GM19372 (cell line): Measurements from ENCODE around the gene GYG2.
"Not testable (repeated sequence)": the region's sequence is repeated elsewhere in the genome, so short reads cannot be mapped to it uniquely, and the experiment has no call there.

Source experiments
- ATAC-seq: cut with Tn5 transposase; IDR thresholded peaks from one replicate; pipeline ENCODE4 v1.9.1; 2021; ENCODE audit warnings: mild to moderate bottlenecking, low read depth, moderate library complexity; ENCODE audit not compliant: unreplicated experiment

GYG2 gene

DNA sequence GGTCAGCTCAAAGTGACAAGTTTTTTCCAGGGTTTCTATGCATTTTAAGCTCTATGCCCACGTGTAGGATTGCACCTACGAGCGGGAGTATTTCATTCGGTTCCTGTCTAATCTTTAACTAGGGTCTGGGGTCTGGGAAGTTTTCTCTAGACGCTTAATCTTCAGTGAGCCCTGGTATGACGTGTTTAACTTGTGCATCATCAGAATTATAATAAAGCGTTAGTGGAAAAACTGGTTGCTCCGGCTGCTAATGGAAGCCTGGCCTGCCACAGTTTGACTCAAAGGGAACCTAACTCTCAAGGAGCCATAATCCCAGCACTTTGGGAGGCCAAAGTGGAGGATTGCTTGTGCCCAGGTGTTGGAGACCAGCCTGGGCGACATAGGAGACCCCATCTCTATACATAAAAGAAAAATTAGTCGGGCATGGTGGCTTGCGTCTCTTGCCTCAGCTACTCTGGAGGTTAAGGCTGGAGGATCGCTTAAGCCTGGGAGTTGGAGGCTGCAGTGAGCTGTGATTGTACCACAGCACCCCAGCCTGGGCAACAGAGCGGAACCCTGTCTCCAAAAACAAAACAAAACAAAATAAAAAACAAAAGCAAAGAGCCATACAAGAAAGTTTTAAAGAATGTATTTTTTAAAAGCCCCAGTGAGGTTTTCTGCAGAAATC, 70.2 kb downstream of the GYG2 start:
- no peak for ATAC-seq

DNA sequence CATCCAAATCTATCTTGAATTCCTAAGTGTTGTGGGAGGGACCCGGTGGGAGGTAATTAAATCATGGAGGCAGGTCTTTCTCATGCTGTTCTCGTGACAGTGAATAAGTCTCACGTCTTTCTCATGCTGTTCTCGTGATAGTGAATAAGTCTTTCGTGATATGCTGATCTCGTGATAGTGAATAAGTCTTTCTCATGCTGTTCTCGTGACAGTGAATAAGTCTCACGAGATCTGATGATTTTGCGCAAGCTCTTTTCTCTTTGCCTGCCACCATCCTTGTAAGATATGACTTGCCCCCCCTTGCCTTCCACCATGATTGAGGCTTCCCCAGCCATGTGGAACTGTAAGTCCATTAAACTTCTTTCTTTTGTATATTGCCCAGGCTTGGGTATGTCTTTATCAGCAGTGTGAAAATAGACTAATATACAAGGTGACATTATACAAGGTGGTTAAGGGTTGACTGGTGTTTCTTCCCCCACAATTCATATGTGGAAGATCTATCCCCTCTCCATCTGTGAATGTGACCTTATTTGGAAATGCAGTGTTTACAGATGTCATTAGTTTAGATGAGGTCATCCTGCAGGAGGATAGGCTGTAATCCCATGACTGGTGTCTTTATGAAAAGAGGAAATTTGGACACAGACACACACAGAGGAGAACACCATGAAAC, 72.8 kb downstream of the GYG2 start:
- no peak for ATAC-seq

- no peak for ATAC-seq
These were observed 74.1 kb downstream of the GYG2 start for GRCh38 chrX:2902841-2903240.

DNA sequence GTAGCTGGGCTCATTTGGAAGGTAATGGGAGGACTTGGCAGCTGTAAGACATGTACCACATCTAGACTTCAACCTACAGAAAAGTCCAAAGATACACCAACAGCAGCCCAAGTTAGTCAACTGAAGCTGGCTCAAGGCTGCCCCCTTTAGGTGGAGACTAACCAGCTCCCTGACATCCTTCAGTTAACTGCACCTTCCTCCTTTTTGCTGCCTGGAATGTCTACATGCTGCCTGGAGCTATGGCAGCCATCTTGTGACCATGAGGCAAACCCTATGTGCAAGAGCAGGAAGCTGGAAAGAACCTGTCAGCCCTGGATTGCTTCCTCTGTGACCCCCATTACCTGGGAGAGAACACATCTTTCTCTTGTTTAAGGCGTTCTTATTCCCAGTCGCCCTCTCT, 74.6 kb downstream of the GYG2 start:
- no peak for ATAC-seq

DNA sequence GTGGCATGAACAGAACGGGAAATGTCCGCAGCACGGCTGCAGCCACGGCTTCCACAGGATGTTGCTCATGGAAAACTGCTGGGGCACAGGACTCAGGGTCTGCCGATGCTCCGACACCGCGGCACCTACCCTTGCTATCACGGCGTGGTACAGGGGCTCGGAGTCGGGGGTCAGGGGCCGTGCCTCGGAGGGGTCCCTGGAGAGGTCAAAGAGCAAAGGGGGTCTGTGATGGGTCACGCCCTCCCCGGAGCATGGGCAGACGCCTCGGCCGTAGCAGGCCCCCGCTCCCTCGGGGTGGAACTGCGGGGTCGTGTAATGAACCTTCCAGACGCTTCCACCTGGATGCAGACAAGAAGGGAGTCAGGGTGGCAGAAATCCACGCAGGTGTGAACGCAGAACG, 78.6 kb downstream of the GYG2 start:
- ATAC-seq = no peak

DNA sequence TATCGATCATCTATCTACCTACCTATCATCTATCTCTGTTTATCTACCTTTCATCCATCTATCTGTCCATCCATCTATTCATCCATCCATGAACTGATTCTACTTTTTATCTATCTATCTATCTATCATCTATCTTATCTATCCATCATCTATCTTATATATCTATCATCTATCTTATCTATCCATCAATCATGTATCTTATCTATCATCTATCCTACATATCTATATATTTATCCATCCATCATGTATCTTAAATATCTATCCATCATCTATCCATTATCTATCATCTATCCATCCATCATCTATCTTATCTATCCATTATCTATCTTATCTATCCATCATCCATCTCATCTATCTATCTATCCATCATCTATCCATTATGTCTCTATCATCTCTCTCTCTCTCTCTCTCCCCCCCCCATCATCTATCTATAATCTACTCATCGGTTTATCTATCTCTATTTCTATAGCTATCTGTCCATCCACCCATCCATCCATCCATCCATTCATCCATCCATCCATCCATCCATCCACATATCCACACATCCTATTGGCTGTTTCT, 79.5 kb downstream of the GYG2 start:
- ATAC-seq = no peak

GRCh38 chrX:2910109-2910508, 81.4 kb downstream of the GYG2 start:
- no peak for ATAC-seq

GRCh38 chrX:2913118-2913517, 84.4 kb downstream of the GYG2 start:
- ATAC-seq = no peak

GRCh38 chrX:2917767-2918166, 89.0 kb downstream of the GYG2 start:
- ATAC-seq = no peak

- no peak for ATAC-seq
These were observed 92.5 kb downstream of the GYG2 start for GRCh38 chrX:2921193-2921592.

- ATAC-seq = no peak
These were observed 93.0 kb downstream of the GYG2 start for GRCh38 chrX:2921750-2922149.

- ATAC-seq = no peak
These were observed 95.4 kb downstream of the GYG2 start for GRCh38 chrX:2924151-2924550.

DNA sequence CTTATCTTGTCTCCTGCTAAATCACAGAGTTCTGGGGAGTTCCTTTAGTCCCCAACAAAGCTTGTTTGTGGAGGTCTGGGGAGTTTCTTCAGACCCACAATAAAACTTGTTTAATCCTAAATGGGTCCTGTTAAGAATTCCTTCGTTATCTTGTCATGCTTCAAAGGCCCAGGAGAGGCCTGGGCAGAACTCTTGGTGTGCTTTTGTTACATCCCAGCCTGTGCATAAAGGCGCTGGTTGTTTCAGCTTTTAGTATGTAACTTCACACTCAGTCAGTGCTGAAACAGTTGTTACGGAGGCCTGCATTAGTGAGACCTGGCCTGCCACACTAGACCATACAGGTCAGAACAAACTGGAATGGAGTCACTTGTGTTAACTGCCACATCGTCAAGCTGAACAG, 97.5 kb downstream of the GYG2 start:
- ATAC-seq = not testable (repeated sequence)

- no peak for ATAC-seq
These were observed 98.0 kb downstream of the GYG2 start for GRCh38 chrX:2926664-2927275.

- no peak for ATAC-seq
These were observed 99.5 kb downstream of the GYG2 start for GRCh38 chrX:2928191-2928582.

DNA sequence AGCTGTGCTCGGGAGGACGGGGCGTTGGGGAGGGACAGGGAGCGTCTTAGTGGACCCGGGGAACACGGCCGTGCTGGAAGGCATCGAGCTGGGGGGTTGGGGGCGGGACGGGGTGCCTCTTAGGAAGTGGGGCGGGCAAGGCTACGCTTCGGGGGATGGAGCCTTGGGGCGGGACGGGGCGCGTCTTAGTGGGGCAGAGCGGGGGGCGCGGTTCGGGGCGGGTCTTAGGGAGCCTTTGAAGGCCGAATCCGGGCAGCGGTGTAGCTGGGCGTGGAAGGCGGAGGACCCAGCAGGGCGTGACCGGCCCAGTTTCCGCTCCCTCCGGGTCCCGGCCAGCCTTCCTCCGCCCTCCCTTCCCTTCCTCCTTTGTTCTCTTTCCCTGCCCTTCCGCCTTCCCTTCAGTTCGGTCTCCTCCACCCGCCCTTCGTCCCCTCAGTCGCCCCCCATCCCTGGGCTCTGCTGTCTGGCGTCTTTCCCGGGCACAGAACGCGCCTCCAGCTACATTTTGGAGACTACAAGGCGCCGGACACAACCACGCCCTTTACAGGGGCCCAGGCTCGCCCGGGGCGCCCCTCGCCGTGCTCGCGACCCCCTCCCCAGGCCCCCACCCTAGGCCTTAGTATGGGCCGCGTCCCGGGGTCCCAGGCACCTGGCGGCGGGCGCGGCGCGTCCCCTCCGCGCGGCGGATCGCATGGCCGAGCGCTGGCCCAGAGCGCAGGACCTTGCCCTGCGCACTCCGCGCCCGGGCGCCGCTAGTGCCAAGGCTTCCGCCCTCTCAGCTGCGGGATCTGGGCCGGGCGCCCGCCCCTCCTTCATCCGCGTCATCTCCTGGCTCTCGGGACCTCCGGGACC, 100.1 kb downstream of the GYG2 start, which contains the start of gene ARSD:
ARSD (minus strand) TSS at position 757 of the 852 bp plus-strand sequence; CDS start at position 693, 64 bp downstream.
- peak; percentile 94 for ATAC-seq

DNA sequence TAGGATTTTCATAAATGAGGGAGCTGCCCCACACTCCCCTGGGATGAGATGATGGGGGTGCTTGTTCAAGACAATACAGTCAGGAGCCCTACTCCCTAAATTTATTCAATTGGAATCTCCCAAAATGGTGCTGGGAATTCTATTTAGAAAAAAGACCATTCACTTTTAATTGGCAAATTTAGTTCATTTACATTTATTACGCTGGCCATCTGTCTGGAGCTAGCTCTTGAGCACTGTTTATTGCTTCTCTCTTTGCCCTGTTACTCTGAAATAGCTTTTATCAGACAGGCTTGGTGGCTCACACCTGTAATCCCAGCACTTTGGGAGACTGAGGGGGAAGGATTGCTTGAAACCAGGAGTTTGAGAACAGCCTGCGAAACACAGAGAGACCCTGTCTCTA, 102.4 kb downstream of the GYG2 start:
- no peak for ATAC-seq

DNA sequence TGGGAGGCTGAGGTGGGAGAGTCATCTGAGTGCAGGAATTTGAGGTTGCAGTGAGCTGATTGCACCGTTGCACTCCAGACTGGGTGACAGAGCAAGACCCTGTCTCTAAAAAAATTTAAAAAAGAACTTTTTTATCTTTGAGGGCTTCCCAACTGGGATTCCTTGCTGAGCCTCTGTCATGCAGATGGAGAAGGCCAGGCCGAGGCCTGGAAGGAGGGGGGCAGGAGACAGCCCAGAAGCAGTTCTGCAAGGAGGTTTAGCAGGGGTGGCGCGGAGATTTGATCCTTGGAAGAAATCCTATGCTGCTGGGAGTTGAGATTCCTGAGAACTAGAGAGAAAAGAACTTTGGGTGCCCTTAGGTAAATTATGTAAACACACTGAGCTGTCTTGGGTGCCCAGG, 102.9 kb downstream of the GYG2 start:
- ATAC-seq = no peak
